ENCODE measurements around the gene KIF12.

The KIF12 gene

DNA sequence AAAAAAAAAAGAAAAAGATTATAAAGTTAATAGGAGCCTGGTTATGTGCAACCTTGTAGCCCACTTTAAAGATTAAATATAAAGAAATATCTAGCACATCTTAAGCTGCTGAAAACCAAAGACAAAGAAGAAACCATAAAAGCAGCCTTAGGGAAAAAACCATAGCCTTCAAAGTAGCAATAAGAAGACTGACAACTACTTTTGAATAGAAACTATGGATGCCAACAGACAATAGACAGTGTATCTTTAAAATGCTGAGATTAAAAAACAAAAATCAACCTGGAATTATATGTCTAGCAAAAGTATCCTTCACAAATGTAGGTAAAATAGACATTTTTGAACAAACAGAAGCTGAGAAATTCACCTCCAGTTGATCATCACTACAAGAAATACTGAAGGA is 3.4 kb upstream of the KIF12 start:
- DNase-seq: no peak

- no peak for DNase-seq
Measured at GRCh38 chr9:114100536-114100935, 1.4 kb upstream of the KIF12 start.

- DNase-seq: no peak
Measured at GRCh38 chr9:114099669-114100270, 678 bp upstream of the KIF12 start.

GRCh38 chr9:114098021-114098935 is 814 bp downstream of the KIF12 start:
- DNase-seq: no peak

DNA sequence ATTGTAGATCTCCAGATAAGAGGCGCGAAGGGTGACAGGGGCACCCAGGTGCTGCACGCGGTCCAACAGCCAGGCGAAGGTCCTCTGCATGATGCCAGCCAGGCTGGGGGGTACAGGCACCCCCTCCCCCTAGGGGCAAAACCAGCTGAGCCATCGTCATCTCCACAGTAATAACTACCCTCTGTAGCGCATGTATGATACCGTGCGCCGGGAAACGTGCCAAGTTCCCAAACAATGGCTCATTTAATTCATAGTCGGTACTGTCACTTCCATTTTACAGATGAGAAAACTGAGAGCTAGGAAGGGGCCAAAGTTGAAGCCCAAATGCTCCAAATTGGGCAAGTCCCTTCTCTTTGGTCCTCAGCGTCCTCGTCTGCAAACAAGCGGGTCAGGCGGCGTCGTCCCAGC is 1.5 kb downstream of the KIF12 start:
- DNase-seq: no peak

DNA sequence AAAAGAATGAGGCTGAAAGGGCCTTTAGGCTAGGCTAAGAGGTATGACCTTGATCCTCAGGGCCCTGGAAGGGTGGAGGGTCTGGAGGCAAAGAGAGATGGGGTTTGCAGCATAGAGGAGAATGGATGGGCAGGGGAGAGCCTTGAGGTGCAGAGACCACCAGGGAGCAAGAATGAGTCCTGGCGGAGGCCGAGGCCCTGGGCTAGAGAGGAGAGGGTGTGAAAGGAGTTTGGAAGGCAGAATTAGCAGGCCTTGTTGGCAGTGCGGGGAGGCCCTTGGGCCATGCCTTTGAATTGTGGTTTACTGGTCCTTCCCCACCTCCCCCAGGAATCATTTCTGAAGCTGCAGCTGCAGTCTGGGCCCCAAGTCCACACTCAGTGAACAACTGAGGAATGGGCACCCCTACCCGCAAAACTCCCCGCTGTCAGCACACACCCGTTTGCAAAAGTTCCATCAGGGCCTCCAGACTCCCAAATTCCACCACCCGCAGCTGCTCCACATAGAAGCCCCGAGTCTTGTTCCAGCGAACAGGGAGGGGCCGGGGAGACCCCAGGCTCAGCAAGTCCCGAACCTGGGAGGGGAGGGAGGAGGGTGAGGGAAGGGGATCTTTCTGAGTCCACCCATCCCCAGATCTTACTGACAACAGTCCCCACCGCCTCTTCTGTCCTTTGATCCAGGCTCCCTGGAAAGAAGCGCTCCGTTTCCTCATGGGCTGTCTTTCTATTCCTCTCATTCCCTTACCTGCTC is 2.1 kb downstream of the KIF12 start:
- DNase-seq: no peak

GRCh38 chr9:114096041-114096511 is 3.0 kb downstream of the KIF12 start:
- DNase-seq: no peak

DNA sequence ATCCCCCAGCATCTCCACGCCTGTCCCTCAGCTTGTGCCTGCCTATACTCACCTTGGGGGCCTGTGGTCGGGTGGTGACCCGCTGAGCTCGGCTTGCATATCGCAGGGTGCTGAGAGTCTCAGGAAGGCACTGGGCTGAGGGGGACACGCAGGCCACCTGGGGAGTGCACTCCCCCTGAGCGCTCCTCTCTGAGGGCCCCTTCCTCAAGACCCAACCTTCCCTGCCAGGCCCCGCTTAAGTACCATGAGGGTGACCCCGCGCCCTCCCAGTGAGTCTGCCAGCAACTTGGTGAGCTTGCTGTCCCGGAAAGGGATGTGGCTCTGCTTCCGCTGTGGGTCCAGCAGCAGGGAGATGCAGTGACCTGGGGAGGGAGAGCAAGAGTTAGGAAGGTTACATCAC is 4.1 kb downstream of the KIF12 start:
- DNase-seq: no peak

DNA sequence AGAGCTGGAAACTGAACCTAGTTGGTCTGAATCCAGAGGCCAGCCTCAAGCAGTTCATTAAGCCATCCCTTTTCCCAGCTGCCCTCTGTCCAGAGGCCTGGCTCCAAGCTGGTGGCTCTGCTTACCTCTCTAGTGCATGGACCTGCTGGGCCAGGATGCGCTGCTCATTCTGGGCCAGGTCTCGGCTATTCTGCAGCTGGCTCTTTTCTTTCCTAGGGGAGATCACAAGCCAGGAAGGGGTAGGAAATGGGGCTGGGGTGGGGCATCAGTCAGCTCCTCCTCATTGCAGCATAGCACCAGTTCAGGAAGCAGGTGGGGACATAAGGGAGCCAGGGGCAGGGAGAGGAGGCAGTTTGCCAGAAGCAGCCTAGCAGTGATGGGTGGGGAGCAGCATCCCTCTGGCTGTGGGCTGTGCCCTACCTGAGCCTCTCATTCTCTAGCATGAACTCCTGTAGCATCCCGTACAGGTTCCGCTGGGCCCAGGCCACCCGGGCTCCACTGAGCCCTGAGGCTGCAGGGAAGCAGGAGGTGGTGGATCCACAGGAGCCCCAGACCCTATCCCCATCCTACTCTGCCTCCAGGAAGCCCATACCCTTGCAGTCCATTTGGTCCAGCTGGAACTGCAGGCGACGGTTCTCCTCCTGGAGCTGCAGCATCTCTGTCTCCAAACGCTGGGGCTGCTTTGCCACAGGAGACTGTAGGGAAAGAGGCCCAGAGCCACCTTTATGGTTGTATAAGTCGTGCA is 5.2 kb downstream of the KIF12 start:
- DNase-seq: no peak

- no peak for DNase-seq
Measured at GRCh38 chr9:114093031-114093471, 6.0 kb downstream of the KIF12 start.

DNA sequence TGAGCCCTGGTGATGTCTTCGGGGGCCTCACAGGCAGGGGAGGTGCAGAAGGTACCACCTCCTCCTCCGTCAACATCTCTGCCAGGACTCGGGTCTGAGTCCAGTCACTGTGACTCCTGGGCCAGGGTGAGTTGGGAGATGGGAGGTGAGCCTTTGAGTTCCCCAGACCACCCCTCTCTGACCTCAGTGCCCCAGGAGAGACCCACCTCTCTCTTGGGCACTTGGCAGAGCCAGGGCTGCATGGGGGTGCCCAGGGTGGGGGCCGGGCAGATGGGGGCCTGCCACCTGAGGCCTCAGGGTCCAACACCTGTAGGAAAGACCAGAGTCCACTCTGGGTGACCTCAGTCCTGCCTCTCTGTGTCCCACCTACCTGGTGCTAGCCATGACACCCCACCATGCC is 6.8 kb downstream of the KIF12 start:
- no peak for DNase-seq

GRCh38 chr9:114091711-114092110 is 7.4 kb downstream of the KIF12 start:
- DNase-seq: no peak

- no peak for DNase-seq
Measured at GRCh38 chr9:114090798-114091197, 8.3 kb downstream of the KIF12 start.

DNA sequence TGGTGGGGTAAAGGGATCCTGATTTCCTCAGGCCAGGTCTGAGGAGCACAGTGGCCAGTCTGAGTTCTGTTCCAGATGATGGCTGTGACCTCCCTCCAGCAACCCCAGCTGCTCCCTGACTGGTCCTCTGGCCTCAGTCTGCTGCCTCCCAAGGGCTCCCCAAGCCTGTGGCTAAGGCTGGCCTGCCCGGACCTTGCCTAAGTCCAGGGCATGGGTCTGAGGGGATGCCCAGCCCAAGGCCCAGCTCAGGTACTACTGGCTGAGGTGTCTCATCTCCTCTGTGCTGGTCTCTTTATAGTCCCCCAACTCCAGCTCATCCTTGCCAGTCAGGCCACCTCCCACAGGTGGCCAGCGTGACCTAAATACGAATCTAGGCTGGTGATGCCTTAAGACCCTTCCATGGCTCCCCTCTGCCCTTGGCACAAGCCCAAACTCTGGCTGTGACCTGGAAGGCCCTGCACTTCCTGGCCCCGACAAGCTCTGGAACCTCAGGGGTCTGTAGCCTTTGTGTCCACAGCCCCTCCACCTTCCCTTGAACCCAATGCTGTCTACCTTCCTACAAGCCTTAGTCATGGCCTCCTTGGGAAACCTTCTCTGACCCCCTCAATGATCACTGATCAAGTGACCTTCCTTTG is 9.8 kb downstream of the KIF12 start:
- no peak for DNase-seq

DNA sequence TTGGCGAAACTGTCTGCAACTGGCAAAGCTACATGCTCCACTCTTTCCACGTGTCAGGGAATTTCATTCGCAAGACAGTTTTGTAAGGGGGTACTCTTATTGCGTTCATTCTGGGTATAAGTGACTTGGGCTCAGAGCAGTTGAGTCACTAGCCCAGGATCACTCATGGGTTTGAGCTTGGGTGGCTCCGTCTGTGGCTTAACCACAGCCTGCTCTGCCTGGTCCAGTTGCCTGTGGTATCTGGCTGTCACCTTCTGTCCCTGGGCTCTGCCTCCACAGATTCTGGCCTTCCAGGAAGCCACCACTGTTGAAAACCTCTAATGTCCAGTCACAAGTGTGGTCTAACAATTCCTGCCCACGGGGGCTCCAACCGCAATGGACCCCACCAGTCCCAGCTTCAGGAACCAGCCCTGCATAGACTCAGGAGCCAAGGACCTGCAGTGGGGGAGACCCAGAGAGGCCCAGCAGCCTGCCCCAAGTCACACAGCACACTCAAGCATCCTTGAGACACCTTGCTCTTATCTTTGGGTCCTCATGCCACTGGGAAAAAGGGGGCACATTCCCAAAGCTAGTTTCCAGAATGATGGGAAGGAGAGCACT is 10.4 kb downstream of the KIF12 start:
- no peak for DNase-seq

DNA sequence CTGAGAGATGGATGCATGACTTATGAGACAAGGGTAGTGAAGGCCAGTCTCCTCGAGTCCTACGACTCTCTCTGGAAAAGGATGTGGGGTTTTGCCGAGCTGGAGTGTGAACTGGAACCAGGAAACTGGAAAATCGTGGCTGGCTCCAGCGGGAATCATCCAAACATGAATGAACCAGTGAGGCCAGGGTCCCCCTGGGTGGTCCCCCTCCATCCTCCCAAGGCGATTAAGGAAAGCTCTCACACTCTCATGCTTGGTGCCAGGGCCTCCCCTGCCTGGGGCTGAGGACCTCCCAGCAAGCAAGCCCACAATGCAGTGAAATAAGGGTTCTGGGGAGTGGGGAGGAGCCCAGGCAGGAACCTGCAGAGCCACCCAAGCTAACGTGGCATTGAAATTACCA is 11.4 kb downstream of the KIF12 start:
- no peak for DNase-seq

DNA sequence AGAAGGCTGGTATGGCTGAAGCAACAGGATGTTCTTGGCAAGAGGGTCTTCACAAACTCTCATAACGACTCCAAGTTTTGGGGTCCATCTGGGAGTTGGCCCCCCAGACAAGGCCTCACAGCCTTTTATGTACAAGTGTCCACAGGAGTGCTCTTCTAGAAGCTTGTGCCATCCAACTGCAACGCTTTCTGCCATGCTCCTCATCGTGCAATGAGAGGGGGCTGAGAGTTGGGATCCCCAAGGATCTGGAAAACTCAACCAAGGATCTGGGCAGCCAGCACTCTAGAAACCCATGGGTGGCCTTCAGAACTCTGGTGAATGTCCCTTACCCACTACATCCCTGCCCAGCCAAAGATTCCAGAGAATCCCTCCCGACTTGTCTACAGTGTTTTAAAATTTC is 12.5 kb downstream of the KIF12 start:
- DNase-seq: no peak

DNA sequence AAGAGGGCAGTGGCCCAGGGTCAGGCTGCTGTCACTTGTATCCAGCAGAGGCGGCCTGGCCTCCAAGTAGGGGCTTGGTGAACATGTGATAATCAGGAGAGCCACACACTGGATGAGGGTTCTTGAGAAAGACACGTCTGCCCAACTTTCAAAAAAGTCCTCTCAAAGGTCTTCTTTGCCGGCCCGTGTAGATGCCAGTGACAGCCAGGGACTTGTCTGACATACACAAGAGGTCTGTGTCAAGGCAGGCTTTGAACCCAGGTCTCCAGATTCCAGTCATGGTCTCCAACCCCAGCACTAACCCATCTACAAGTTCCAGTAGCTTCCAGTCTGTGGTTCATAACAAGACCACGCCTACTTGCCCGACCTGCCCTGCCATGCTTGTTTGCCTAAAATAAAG is 13.1 kb downstream of the KIF12 start:
- no peak for DNase-seq

DNA sequence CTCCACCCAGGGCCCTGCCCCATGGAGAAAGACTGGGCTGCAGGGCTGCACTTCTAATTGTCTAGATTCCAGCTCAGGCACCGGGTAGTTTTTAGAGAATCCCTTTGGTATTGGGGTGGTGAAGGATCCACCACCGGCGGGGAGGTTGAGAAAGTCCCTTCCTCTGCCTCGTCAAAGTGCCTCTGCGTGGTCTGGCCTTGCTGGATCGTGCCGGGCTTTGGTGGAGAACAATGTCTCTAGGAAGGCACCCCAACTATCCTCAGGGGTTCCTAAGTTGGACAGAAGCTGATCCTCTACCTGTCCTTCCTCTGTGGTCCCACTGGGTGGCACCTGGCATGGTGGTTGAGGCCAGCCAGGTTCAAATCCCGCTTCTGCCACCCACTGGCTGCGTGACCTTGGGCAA is 13.7 kb downstream of the KIF12 start:
- DNase-seq: no peak

GRCh38 chr9:114084282-114085073 is 14.6 kb downstream of the KIF12 start:
- DNase-seq: no peak

GRCh38 chr9:114083666-114084065 is 15.4 kb downstream of the KIF12 start:
- DNase-seq: no peak

Data from NK-92 treated with Interleukin-12 subunit alpha and Interleukin-12 subunit beta, amount 100 ng/mL, for 24 hours (cell line).